SK-N-SH (cell line): ENCODE data around the gene CBX7. TPM values are rescaled to one million over a fixed set of nuclear protein-coding genes. Genes with fewer than 3 reads are reported as not detected.

Experiments used
- CTCF ChIA-PET: fragments of 300-600, 350-600 bp; formaldehyde crosslinking; extraction: SDS; loops from one replicate; lab custom pipeline; 2021; lab: Yijun Ruan, JAX
- POLR2A ChIA-PET: fragments of 350-600 bp; sonication (Branson Sonifier 250); formaldehyde crosslinking; extraction: SDS; loops from one replicate; lab custom pipeline; 2020; ENCODE audit warnings: antibody characterized with exemption, inconsistent platforms; lab: Yijun Ruan, JAX
- DNase-seq: peaks from one replicate; pipeline ENCODE4 v3.0.0; 2012
- H2AFZ ChIP-seq: fragments of 200-600 bp; sonication (generic); 2 replicates; pipeline ENCODE4 v1.8.1; 2016; ENCODE audit warnings: antibody characterized with exemption, mild to moderate bottlenecking, low read depth
- H3F3A ChIP-seq: fragments of 200-600 bp; sonication (generic); replicated peaks from 2 replicates; pipeline ENCODE3; 2016; ENCODE audit warnings: antibody characterized with exemption, mild to moderate bottlenecking; ENCODE audit not compliant: insufficient read depth
- H3K27ac ChIP-seq, 2 experiments: fragments of 200-500 bp in 1 of 2; fragments of 200-600 bp in 1 of 2; sonication (Bioruptor generic) in 1 of 2; sonication (generic), shearing (Covaris generic) in 1 of 2; 2 replicates each; pipeline versions ENCODE4 v1.5.1 to v1.6.1; 2014 to 2016; ENCODE audit warnings: low read depth in 2 of 2, inconsistent platforms in 1 of 2, low read length in 1 of 2, mild to moderate bottlenecking in 1 of 2, mixed read lengths in 1 of 2
- H3K27me3 ChIP-seq: fragments of 200-600 bp; sonication (generic), shearing (Covaris generic); 2 replicates; pipeline ENCODE4 v1.6.1; 2016; ENCODE audit warnings: mixed run types; ENCODE audit not compliant: insufficient read depth
- H3K36me3 ChIP-seq, 2 experiments: fragments of 200-500 bp in 1 of 2; fragments of 200-600 bp in 1 of 2; sonication (Bioruptor generic) in 1 of 2; sonication (generic) in 1 of 2; replicated peaks in 1 of 2; 2 replicates each; pipeline versions ENCODE3 to v1.5.1; 2014 to 2016; ENCODE audit warnings: low read length in 1 of 2, mild to moderate bottlenecking in 1 of 2; ENCODE audit not compliant: insufficient read depth in 2 of 2, control insufficient read depth in 1 of 2
- H3K4me1 ChIP-seq, 2 experiments: fragments of 200-500 bp in 1 of 2; fragments of 200-600 bp in 1 of 2; sonication (Bioruptor generic) in 1 of 2; sonication (generic), shearing (Covaris generic) in 1 of 2; 2 replicates each; pipeline versions ENCODE4 v1.5.1 to v1.6.1; 2014 to 2016; ENCODE audit warnings: low read depth in 1 of 2, low read length in 1 of 2, mixed run types in 1 of 2; ENCODE audit not compliant: insufficient read depth in 2 of 2, control insufficient read depth in 1 of 2
- H3K4me2 ChIP-seq: fragments of 200-600 bp; sonication (generic), shearing (Covaris generic); 2 replicates; pipeline ENCODE4 v1.6.1; 2017; ENCODE audit warnings: mixed run types
- H3K4me3 ChIP-seq, 2 experiments: fragments of 200-500 bp in 1 of 2; fragments of 200-600 bp in 1 of 2; sonication (Bioruptor generic) in 1 of 2; sonication (generic), shearing (Covaris generic) in 1 of 2; 2 replicates each; pipeline versions ENCODE4 v1.5.1 to v1.8.1; 2014 to 2016; ENCODE audit warnings: low read depth in 2 of 2, inconsistent platforms in 1 of 2, low read length in 1 of 2, mild to moderate bottlenecking in 1 of 2, mixed read lengths in 1 of 2, moderate library complexity in 1 of 2
- H3K79me2 ChIP-seq: fragments of 200-600 bp; sonication (generic); 2 replicates; pipeline ENCODE4 v1.8.1; 2017; ENCODE audit warnings: mild to moderate bottlenecking; ENCODE audit not compliant: insufficient read depth
- H3K9ac ChIP-seq: fragments of 200-600 bp; sonication (generic); 2 replicates; pipeline ENCODE4 v1.6.1; 2017; ENCODE audit warnings: mixed run types
- H3K9me2 ChIP-seq: fragments of 200-600 bp; sonication (generic); 2 replicates; pipeline ENCODE4 v1.6.1; 2017; ENCODE audit warnings: mixed run types
- H3K9me3 ChIP-seq: fragments of 200-600 bp; sonication (generic); 2 replicates; pipeline ENCODE4 v1.6.1; 2017; ENCODE audit warnings: mixed run types, mild to moderate bottlenecking, moderate library complexity
- H4K20me1 ChIP-seq: fragments of 200-600 bp; sonication (generic); 2 replicates; pipeline ENCODE4 v1.6.1; 2017; ENCODE audit warnings: mild to moderate bottlenecking, mixed run types; ENCODE audit not compliant: insufficient read depth
- CHD2 ChIP-seq: fragments of 150-350 bp; IDR thresholded peaks from 2 replicates; pipeline ENCODE4 v1.6.1; 2018; ENCODE audit warnings: low read length; ENCODE audit not compliant: partially characterized antibody
- EP300 ChIP-seq, 2 experiments: IDR thresholded peaks; 2 replicates each; pipeline versions ENCODE4 v1.4.0 to v1.6.1; 2012; ENCODE audit warnings: borderline replicate concordance in 1 of 2, low read depth in 1 of 2, low read length in 1 of 2
- FOXJ3 ChIP-seq: sonication (generic); formaldehyde crosslinking; IDR thresholded peaks from 2 replicates; pipeline ENCODE4 v1.5.1; 2020; ENCODE audit warnings: mild to moderate bottlenecking, missing genetic modification reagents
- FOXM1 ChIP-seq: IDR thresholded peaks from 2 replicates; pipeline ENCODE4 v1.4.0; 2012; ENCODE audit warnings: low read depth, mild to moderate bottlenecking
- GABPA ChIP-seq: IDR thresholded peaks from 2 replicates; pipeline ENCODE4 v1.4.0; 2012; ENCODE audit warnings: low read depth, mild to moderate bottlenecking
- IRF3 ChIP-seq: fragments of 150-350 bp; IDR thresholded peaks from 2 replicates; pipeline ENCODE4 v1.6.1; 2016; ENCODE audit warnings: mild to moderate bottlenecking, low read depth, low read length
- JUND ChIP-seq: IDR thresholded peaks from 2 replicates; pipeline ENCODE4 v1.4.0; 2012
- MAX ChIP-seq: IDR thresholded peaks from 2 replicates; pipeline ENCODE4 v1.4.0; 2012; ENCODE audit warnings: low read depth
- MEF2A ChIP-seq: IDR thresholded peaks from 2 replicates; pipeline ENCODE4 v1.4.0; 2012; ENCODE audit warnings: low read depth, borderline replicate concordance
- MXI1 ChIP-seq: IDR thresholded peaks from 2 replicates; pipeline ENCODE4 v1.6.1; 2012; ENCODE audit warnings: mild to moderate bottlenecking, low read depth, low read length, improper control_type of control experiment
- NFIC ChIP-seq: IDR thresholded peaks from 2 replicates; pipeline ENCODE4 v1.4.0; 2012; ENCODE audit warnings: borderline replicate concordance
- NRF1 ChIP-seq: IDR thresholded peaks from 2 replicates; pipeline ENCODE4 v1.6.1; 2012; ENCODE audit warnings: low read depth, mild to moderate bottlenecking, low read length
- PBX3 ChIP-seq: IDR thresholded peaks from 2 replicates; pipeline ENCODE4; 2012
- POLR2AphosphoS5 ChIP-seq: IDR thresholded peaks from 2 replicates; pipeline ENCODE4 v1.6.1; 2012; ENCODE audit warnings: low read depth, low read length
- RCOR1 ChIP-seq: fragments of 150-350 bp; IDR thresholded peaks from 2 replicates; pipeline ENCODE4 v1.6.1; 2017; ENCODE audit warnings: antibody characterized with exemption, low read length
- REST ChIP-seq: IDR thresholded peaks from 2 replicates; pipeline ENCODE4 v1.6.1; 2012; ENCODE audit warnings: mild to moderate bottlenecking, low read depth, low read length, moderate library complexity
- RFX5 ChIP-seq: IDR thresholded peaks from 2 replicates; pipeline ENCODE4 v1.6.1; 2012; ENCODE audit warnings: mild to moderate bottlenecking, improper control_type of control experiment, low read length
- RXRA ChIP-seq: IDR thresholded peaks from 2 replicates; pipeline ENCODE4 v1.4.0; 2012; ENCODE audit warnings: low read depth, mild to moderate bottlenecking, borderline replicate concordance
- SMC3 ChIP-seq: IDR thresholded peaks from 2 replicates; pipeline ENCODE4 v1.6.1; 2012; ENCODE audit warnings: low read depth, low read length, improper control_type of control experiment
- TAF1 ChIP-seq: IDR thresholded peaks from 2 replicates; pipeline ENCODE4 v1.6.1; 2012; ENCODE audit warnings: low read depth, mild to moderate bottlenecking, low read length, moderate library complexity, borderline replicate concordance
- TEAD4 ChIP-seq: IDR thresholded peaks from 2 replicates; pipeline ENCODE4 v1.4.0; 2012; ENCODE audit warnings: mild to moderate bottlenecking, borderline replicate concordance; ENCODE audit not compliant: insufficient read depth
- WGBS: methylation state at CpG from one replicate; pipeline ENCODE4 v1.1.6; 2017; ENCODE audit warnings: low lambda C conversion rate; 5-methylcytosine and 5-hydroxymethylcytosine counted together
- polyA plus RNA-seq, 3 experiments: library from polyadenylated mRNA; depleted of rRNA; stranded (reverse); fragments of >200 nt; gene quantifications; 2 replicates each; pipeline ENCODE4 v1.2.3, GENCODE V29; 2012

The CBX7 gene
- polyA plus RNA-seq, 1 of the 3 experiments (the other 2 are of a cell fraction): 2.3 TPM

- Histone ChIP-seq H3K4me3 (no peak overlapping the region), H3K27me3 (no peaks in the 10 kb centered on the region), H3K27ac (no peak overlapping the region), H3K9me2 (no peaks in the 10 kb centered on the region), H3K9ac (no peak overlapping the region), H3K79me2 (no peaks in the 10 kb centered on the region), H3K4me1 (peaks cover 0 to 5% of the 10 kb centered on the region in 2 experiments; a peak in 1 of 4 replicates), H3K4me2 (no peak overlapping the region), H3K36me3 (no peaks in the 10 kb centered on the region), H3F3A (no peaks in the 10 kb centered on the region), H2AFZ (no peak overlapping the region), H4K20me1 (no peaks in the 10 kb centered on the region)
- CTCF ChIA-PET: interaction anchor here (1.0 kb wide), 1 partner anchor 9 kb away, joined by 3 read pairs; no protein-coding TSS in a partner anchor
- DNase-seq: no peak
- POLR2A ChIA-PET: no interaction called here
- 83% methylated on average over 6 of the region's 8 CpGs for WGBS
- TF ChIP-seq TAF1: no peak
- TF ChIP-seq GABPA: no peak
- TF ChIP-seq CHD2: no peak
- TF ChIP-seq POLR2AphosphoS5: no peak
- TF ChIP-seq FOXM1: no peak
- TF ChIP-seq RXRA: no peak
- no peak for TF ChIP-seq MXI1
- no peak for TF ChIP-seq RCOR1
- TF ChIP-seq REST: no peak
- TF ChIP-seq SMC3: no peak
- no peak for TF ChIP-seq TEAD4
- no peak for TF ChIP-seq RFX5
- TF ChIP-seq, all 33 proteins: peak for 0
- H3K9me3 ChIP-seq: no peaks in the 10 kb centered on the region
Observed at GRCh38 chr22:39130152-39130704, 22.3 kb downstream of the CBX7 start.

- no peaks in the 10 kb centered on the region for H3K27me3 ChIP-seq
- no peaks in the 10 kb centered on the region for H3K9me3 ChIP-seq
- no peaks in the 10 kb centered on the region for H4K20me1 ChIP-seq
- WGBS: 67% methylated on average over 6 of the region's 9 CpGs
- no peak overlapping the region for H3K9ac ChIP-seq
- H3K4me3 ChIP-seq: no peak overlapping the region
- POLR2A ChIA-PET: no interaction called here
- H3K4me1 ChIP-seq: peaks cover 0 to under 1% of the 10 kb centered on the region in 2 experiments; a peak in 1 of 4 replicates
- H2AFZ ChIP-seq: no peak overlapping the region
- CTCF ChIA-PET: interaction anchor here (1.0 kb wide), 1 partner anchor 8 kb away, joined by 3 read pairs; no protein-coding TSS in a partner anchor
- H3F3A ChIP-seq: no peaks in the 10 kb centered on the region
- no peak overlapping the region for H3K4me2 ChIP-seq
- H3K27ac ChIP-seq: no peak overlapping the region
- DNase-seq: no peak
- H3K36me3 ChIP-seq: no peaks in the 10 kb centered on the region
- no peaks in the 10 kb centered on the region for H3K79me2 ChIP-seq
- H3K9me2 ChIP-seq: no peaks in the 10 kb centered on the region
- TF ChIP-seq IRF3 (no peak), MEF2A (no peak), FOXM1 (no peak), JUND (no peak), FOXJ3 (no peak), PBX3 (no peak), EP300 (IDR thresholded peaks at IDR 0.05; ENCODE audit: borderline replicate concordance in 1 of 2, low read depth in 1 of 2, low read length in 1 of 2) (no peak), NRF1 (no peak), NFIC (no peak), MXI1 (no peak), MAX (no peak)
Observed at GRCh38 chr22:39129746-39130145, 22.7 kb downstream of the CBX7 start.
